Stimulated activated CD8-positive, alpha-beta memory T cell treated with anti-CD3 and anti-CD28 coated beads, Interleukin-15, amount 100 ng/mL, for 24 hours (primary cell): Measurements from ENCODE around the gene ACBD5.

Experiments
- DNase-seq: peaks from one replicate; pipeline ENCODE4 v3.0.0-alpha.2; 2020; ENCODE audit warnings: low read depth

Gene ACBD5

GRCh38 chr10:27150261-27150660, 90.3 kb downstream of the ACBD5 start:
- DNase-seq = no peak

GRCh38 chr10:27147701-27148100, 92.9 kb downstream of the ACBD5 start:
- DNase-seq = no peak

- no peak for DNase-seq
These were observed 94.7 kb downstream of the ACBD5 start for GRCh38 chr10:27145937-27146336.
